ENCODE data around the gene EIF2S1.
"Not testable (repeated sequence)": the region's sequence is repeated elsewhere in the genome, so short reads cannot be mapped to it uniquely, and the experiment has no call there.

EIF2S1 gene

DNA sequence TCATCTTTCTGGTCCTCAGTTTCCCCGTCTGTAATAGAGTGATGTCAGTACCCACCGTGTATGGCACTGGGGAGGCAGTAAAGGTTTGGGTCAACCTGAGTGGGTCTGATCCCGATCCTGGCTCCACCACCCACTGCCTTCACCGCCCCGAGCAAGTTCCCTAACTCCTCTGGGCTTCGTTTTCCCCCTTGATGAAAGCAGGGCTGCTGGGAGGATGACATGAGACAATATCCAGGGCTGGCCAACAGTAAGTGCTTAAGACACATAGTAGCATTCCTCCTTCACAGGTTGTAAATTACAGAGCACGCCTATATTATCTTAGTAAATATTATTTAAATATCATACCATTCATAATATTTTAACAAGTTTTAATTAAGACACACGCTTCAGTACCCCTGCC lies 51.2 kb downstream of the EIF2S1 start:
- no peak for DNase-seq (ENCODE audit: low spot score)

- DNase-seq (ENCODE audit: low spot score) = no peak
Observed at GRCh38 chr14:67411820-67412421, 51.8 kb downstream of the EIF2S1 start, which contains the start of gene PLEK2. PLEK2 (minus strand) TSS chr14:67412165; CDS start chr14:67412059, 106 bp downstream.

DNA sequence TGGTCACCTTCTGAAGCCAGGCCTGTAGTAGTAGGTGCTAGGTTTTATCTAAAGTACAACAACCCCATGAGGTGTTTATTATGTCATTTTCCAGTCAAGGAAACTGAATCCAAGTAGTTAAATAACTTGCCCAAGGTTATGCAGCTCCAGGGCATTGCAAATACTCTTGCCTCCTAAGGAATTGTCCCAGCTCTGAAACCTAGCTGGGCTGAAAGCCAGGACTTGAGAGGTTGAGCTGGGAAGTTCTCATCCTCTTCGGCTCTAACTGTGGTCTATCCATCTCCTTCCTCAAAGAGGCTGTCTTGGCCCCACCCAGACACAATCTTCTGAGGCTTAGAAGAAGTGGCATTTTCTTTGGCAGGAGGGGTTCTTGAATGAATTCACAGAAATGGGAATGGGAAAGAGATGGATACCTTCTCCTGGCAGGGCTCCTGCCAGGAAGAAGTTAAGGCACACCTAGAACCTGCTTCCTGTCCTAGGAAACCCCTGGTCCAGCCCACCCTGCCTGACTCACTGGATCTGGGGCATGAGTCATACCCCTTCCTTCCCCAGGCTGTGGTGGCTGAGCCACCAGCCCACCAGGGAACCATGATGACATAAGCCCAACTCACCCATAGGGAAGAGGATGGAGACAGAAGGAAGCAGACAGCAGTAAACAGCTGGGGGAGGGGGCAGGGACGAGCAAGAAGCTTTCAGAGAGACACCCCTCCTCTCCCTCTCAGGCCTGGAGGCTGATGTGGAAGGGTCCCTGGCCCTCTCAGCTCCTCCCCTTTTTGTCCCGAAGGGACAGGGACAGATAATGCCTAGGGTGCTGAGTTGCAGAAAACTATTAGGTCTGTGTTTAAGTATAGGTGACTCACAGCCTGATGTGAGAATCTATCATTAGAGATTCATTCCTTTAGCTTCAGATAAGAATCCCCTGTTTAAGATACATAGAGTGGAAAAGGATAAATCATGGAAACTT lies 54.0 kb downstream of the EIF2S1 start:
- DNase-seq (ENCODE audit: low spot score) = no peak

GRCh38 chr14:67415610-67416009 lies 55.5 kb downstream of the EIF2S1 start:
- not testable (repeated sequence) for DNase-seq (ENCODE audit: low spot score)

DNA sequence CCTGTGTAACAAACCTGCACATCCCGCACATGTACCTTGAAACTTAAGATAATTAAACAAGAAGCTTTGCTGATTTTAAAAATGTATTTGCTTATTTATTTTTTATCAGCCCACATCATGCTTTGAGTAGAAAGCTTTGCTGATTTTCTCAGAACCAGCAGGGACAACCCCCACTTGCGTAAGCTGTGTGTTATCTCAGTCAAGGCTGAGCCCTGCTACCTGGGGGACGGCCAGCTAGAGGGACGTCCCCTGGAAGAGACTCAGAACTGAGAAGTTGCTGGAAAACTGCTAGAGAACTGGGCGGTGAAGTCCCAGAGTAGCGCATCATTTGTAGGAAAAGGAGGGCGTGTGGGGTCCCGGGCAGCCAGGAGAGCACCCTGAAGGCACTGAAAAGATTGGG lies 56.0 kb downstream of the EIF2S1 start:
- DNase-seq (ENCODE audit: low spot score) = no peak

DNA sequence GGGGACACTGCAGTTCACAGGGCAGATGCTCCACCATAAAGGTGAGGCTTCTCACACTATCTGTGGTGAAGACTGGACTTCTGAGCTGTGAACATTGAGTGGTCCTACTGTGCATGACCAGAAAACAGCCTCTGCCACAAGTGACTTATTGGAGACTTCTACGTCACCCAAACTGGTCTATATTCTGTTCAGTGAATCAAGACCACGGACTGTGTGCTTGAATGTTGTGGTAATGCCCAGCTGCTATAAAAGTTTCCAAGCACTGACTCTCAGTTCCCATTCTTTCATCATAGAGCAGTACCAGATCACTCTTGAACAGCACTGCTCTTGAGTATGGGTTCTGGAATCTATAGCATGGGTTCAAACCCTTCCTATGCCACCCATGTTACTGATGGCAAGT lies 56.7 kb downstream of the EIF2S1 start:
- peak; percentile 5 for DNase-seq (ENCODE audit: low spot score)

DNA sequence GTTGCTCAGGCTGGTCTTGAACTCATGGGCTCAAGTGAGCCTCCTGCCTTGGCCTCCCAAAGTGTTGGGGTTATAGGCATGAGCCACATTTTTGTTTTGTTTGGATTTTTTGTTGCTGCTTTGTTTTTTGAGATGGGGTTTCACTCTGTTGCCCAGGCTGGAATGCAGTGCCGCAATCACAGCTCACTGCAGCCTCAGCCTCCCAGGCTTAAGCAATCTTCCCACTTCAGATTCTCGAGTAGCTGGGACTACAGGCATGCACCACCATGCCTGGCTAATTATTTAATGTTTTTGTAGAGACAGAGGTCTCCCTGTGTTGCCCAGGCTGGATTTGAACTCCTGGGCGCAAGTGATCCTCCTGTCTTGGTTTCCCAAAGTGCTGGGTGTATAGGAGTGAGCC lies 57.5 kb downstream of the EIF2S1 start:
- DNase-seq (ENCODE audit: low spot score) = no peak

DNA sequence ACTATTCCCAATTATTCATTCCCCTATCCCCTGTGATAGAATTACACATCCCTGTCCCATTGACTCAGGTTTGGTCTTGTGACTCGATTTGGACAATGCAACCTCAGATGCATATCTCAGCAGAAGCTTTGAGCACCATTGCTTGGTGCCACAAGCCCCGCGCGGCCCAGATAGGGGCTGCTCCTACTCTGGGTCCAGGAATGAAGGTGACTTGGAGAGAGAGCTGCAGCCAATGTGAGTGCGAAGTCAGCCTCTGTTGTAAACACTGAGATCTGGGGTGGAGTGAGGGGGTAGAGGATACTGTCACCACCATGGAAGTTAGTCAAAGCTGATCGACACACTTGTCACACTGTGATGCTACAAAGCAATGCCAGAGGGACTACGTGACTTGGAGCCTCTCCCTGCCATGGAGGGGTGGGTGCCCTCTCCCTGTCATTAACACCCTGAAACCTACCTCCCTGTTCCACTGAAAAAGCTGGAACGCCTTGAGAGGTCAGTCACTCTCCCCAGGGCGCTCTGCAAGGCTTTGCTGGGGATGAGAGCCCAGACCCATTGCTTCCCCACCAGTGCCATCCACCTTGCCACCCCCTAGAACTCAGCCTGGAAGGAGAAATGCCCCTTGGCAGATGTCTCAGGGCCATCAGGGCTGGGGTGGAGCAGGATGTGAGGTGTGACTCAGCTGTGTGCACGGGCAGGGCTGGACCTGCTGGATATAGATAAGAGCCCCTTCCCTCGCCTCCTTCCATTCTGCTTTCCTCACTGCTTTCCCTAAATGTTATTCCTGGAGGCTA lies 58.5 kb downstream of the EIF2S1 start:
- no peak for DNase-seq (ENCODE audit: low spot score)

GRCh38 chr14:67420102-67420739 lies 60.1 kb downstream of the EIF2S1 start:
- DNase-seq (ENCODE audit: low spot score) = peak; percentile 64

DNA sequence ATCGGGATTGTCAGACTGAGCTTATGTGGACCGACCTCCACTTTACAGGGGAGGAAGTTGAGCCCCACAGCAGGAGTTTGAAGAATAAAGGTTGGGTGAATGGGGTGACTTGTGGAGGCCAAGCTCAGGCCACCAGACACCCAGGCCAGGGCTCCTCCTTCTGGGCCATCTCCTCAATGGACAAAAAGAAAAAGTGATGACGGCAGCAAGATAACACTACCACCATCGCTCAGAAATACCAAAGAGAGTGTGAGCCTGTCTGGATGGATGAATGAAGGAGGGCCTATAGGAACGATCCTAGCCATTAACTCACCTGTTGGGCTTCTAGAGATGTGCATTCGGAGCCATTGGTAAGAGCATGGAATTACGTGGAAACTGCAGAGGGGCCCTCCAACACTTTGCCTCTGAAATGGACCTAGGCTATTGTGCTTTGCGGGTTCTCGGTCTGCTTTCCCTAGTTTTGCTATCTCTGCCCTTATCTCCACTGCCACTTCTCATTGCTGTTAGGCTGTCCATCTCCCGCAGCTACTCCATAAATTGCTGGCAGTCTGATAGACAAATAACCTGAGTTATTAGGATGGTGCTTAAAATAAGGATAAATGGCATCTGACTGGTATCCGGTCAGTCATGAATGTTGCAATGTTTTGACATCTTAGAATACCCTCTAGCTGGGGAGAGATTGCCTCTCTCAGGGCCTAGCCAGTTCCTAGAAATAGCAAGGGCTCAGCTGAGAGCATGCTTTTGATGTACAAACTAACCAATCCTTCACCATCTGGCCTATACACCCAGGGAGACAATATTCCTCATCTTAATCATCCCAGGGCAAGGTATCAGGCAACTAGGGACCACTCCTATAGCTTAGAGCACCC lies 61.5 kb downstream of the EIF2S1 start:
- no peak for DNase-seq (ENCODE audit: low spot score)

GRCh38 chr14:67423424-67423823 lies 63.3 kb downstream of the EIF2S1 start:
- DNase-seq (ENCODE audit: low spot score) = no peak

GRCh38 chr14:67424539-67424938 lies 64.4 kb downstream of the EIF2S1 start:
- DNase-seq (ENCODE audit: low spot score) = no peak

GRCh38 chr14:67425608-67426007 lies 65.5 kb downstream of the EIF2S1 start:
- DNase-seq (ENCODE audit: low spot score) = no peak

- DNase-seq (ENCODE audit: low spot score) = no peak
Observed at GRCh38 chr14:67426161-67426560, 66.0 kb downstream of the EIF2S1 start.

DNA sequence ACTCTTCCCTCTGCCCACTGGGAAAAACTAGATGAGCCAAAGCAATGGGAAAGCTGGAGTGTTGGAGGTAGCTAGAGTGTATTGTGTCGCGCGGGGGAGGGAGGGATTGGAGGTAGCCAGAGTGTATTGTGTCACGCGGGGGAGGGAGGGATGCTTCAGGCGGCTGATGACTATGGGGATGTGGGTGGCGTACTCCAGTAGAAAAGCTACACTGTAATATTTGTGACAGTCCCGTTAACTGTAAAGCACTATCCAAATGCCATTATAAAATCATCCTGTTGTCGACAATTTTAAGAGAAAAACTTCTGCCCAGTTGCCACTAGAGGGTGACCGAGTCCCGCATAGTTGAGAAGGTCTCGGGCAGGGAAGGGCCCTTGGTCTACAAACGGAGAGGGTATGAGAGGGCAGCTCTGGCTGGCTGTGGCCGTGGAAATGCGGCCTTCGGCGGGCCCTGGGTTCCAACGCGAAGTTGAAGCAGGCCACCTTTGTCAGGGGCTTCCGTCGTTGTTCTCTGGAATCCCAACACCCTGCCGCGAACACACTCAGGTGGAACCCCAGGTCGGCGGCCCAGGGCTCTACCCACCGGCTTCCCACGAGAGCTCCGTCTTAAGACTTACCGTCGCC lies 67.0 kb downstream of the EIF2S1 start:
- peak; percentile 74 for DNase-seq (ENCODE audit: low spot score)

DNA sequence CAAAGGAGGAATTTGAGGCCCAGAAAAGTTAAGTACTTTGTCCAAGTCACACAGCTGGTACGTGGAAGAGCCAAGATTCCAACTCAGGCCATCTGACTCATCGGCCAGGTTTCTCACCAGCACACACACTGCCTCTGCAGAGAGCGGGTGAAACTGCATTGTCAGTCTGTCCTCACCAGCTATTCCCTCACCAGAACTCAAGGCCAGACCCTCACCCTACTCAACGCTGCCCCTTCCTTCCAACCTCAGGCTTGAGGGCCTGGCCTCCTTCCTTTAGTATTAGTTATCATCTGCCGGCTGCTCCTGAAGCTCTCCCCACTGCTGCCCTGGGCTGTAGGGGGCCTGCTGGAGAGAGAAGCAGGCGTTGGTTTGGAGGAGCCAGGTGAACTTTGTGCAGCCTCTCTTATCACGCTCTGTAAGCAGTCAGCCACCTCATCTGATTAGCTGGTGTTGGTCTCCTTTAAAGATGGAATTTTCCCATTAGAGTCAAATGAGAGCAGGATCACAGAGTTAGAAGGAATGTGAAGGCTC lies 68.4 kb downstream of the EIF2S1 start:
- no peak for DNase-seq (ENCODE audit: low spot score)

- no peak for DNase-seq (ENCODE audit: low spot score)
Observed at GRCh38 chr14:67429510-67430205, 69.5 kb downstream of the EIF2S1 start.

GRCh38 chr14:67432050-67432564 lies 72.0 kb downstream of the EIF2S1 start:
- no peak for DNase-seq (ENCODE audit: low spot score)

- no peak for DNase-seq (ENCODE audit: low spot score)
Observed at GRCh38 chr14:67435603-67436002, 75.5 kb downstream of the EIF2S1 start.

Data from NAMALWA (cell line).